ENCODE results near the gene MACROD1.

- TF ChIP-seq POLR2A (IDR thresholded peaks at IDR 0.05; ENCODE audit: low read length) (no peak), GATA1 (IDR thresholded peaks at IDR 0.05; ENCODE audit: low read depth, low read length) (no peak)
Observed at GRCh38 chr11:64035081-64035524, 130.8 kb downstream of the MACROD1 start.

All from erythroblast (primary cell).